ENCODE results near the gene TMPRSS11F.

The TMPRSS11F gene

GRCh38 chr4:68076194-68076593 is 53.5 kb downstream of the TMPRSS11F start:
- no peak for DNase-seq

- DNase-seq: no peak
These were observed 55.3 kb downstream of the TMPRSS11F start for GRCh38 chr4:68074397-68074796.

GRCh38 chr4:68070302-68070701 is 59.4 kb downstream of the TMPRSS11F start:
- DNase-seq: no peak

- DNase-seq: no peak
These were observed 67.2 kb downstream of the TMPRSS11F start for GRCh38 chr4:68062501-68062900.

GRCh38 chr4:68038272-68038671 is 91.4 kb downstream of the TMPRSS11F start:
- no peak for DNase-seq

- no peak for DNase-seq
These were observed 108.5 kb downstream of the TMPRSS11F start for GRCh38 chr4:68021185-68021584.

- DNase-seq: no peak
These were observed 118.0 kb downstream of the TMPRSS11F start for GRCh38 chr4:68011684-68012083.
